ENCODE data around the gene UTP25. TPM values are rescaled to one million over a fixed set of nuclear protein-coding genes. Genes with fewer than 3 reads are reported as not detected.

The UTP25 gene
- total RNA-seq, 1 experiment from 2014 or later, result 19.1 TPM

DNA sequence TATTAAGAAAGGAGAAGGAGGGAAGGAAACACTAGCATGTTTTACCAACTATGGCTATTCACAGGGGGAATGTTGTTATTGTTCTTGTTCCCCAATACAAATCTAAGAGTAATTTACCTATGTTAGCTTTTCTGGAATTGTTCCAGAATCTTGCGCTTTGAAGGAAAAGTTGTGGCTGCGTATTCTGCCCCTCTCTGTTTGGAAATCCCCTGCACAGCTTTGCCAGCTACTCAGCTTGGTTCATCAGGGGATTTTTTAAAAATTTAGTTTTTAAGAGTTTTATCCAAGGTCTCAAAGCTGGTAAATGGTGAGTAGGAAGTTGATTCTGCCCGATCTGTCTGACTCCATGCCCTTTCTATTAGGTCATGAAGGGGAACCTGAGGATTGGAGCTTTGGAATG, 12.3 kb upstream of the UTP25 start:
- BruUV-seq (replicated peaks), result no TSS peak
- intact Hi-C loops (cut with micrococcal nuclease; ENCODE audit: unreplicated experiment), result no loop called here
- no peaks in the 10 kb centered on the region for H3K36me3 Mint-ChIP-seq (ENCODE audit: insufficient read depth, unreplicated experiment)

DNA sequence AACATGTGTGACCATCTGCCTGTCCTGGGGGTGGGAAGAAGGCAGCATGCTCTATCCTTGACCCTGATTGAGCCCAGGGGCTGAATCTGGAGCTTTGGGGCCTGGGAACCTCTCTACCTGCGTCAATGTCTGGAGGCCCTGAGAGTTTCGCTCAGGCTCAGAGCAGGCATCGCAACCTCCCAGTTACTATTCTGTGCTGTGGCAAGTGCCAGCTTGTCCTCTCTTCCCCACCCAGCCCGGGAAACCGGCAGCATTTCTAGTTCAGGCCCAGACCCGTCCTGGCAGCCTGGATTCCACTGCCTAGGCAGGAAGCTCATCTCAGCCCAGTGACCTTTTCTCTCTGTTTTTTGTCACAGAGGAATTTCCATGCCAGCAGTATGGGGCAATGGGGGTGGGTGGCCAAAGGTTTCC, 11.8 kb upstream of the UTP25 start:
- Mint-ChIP-seq H3K4me1 (ENCODE audit: low read depth, unreplicated experiment) (no peaks in the 10 kb centered on the region), H3K36me3 (ENCODE audit: insufficient read depth, unreplicated experiment) (no peaks in the 10 kb centered on the region), H3K27ac (ENCODE audit: unreplicated experiment) (no peak overlapping the region), H3K9me3 (ENCODE audit: low read depth, unreplicated experiment) (no peaks in the 10 kb centered on the region), H3K4me3 (ENCODE audit: low read depth, unreplicated experiment) (no peak overlapping the region), H3K27me3 (ENCODE audit: unreplicated experiment) (no peaks in the 10 kb centered on the region)
- CTCF ChIA-PET, result interaction anchor here (0.6 to 1.2 kb wide), 2 partner anchors 8 to 83 kb away, joined by 3 read pairs; no protein-coding TSS in a partner anchor
- no peak for DNase-seq
- TF ChIP-seq, protein P1, sequence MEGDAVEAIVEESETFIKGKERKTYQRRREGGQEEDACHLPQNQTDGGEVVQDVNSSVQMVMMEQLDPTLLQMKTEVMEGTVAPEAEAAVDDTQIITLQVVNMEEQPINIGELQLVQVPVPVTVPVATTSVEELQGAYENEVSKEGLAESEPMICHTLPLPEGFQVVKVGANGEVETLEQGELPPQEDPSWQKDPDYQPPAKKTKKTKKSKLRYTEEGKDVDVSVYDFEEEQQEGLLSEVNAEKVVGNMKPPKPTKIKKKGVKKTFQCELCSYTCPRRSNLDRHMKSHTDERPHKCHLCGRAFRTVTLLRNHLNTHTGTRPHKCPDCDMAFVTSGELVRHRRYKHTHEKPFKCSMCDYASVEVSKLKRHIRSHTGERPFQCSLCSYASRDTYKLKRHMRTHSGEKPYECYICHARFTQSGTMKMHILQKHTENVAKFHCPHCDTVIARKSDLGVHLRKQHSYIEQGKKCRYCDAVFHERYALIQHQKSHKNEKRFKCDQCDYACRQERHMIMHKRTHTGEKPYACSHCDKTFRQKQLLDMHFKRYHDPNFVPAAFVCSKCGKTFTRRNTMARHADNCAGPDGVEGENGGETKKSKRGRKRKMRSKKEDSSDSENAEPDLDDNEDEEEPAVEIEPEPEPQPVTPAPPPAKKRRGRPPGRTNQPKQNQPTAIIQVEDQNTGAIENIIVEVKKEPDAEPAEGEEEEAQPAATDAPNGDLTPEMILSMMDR (IDR thresholded peaks at IDR 0.05; ENCODE audit: unreplicated experiment), result no peak
- intact Hi-C loops (cut with micrococcal nuclease; ENCODE audit: unreplicated experiment), result no loop called here
- no TSS peak for BruUV-seq (replicated peaks)

More for the DNA sequence above, 12.3 kb upstream of the UTP25 start:
- Mint-ChIP-seq H3K27me3 (ENCODE audit: unreplicated experiment) (no peaks in the 10 kb centered on the region), H3K9me3 (ENCODE audit: low read depth, unreplicated experiment) (no peaks in the 10 kb centered on the region), H3K4me3 (ENCODE audit: low read depth, unreplicated experiment) (no peak overlapping the region), H3K27ac (ENCODE audit: unreplicated experiment) (no peak overlapping the region), H3K4me1 (ENCODE audit: low read depth, unreplicated experiment) (no peaks in the 10 kb centered on the region)
- TF ChIP-seq, protein P1 (IDR thresholded peaks at IDR 0.05; ENCODE audit: unreplicated experiment), result no peak
- CTCF ChIA-PET, result interaction anchor here (1.2 kb wide), 1 partner anchor 9 kb away, joined by 3 read pairs; no protein-coding TSS in a partner anchor
- no peak for DNase-seq

DNA sequence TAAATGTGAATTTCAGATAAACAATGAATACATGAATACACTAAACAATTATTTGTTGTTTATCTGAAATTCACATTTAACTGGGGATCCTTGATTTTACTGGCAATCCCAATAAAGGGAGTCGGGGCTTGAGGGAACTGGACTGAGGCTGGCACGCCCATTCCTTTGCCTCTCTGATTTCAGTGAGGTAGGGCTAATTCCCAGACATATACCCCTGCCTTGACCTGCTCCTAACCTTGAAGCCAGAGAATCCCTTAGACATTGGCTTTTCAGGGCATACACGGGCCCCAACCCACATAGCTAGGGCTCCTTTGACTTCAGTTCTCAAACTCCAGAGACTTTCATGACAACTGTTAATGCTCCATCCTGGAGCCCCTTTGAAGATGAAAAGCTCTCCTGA, 10.8 kb upstream of the UTP25 start:
- intact Hi-C loops (cut with micrococcal nuclease; ENCODE audit: unreplicated experiment), result no loop called here
- DNase-seq, result no peak
- Mint-ChIP-seq H3K36me3 (ENCODE audit: insufficient read depth, unreplicated experiment) (no peaks in the 10 kb centered on the region), H3K27ac (ENCODE audit: unreplicated experiment) (no peak overlapping the region), H3K4me3 (ENCODE audit: low read depth, unreplicated experiment) (no peak overlapping the region), H3K4me1 (ENCODE audit: low read depth, unreplicated experiment) (no peaks in the 10 kb centered on the region), H3K27me3 (ENCODE audit: unreplicated experiment) (no peaks in the 10 kb centered on the region), H3K9me3 (ENCODE audit: low read depth, unreplicated experiment) (no peaks in the 10 kb centered on the region)
- TF ChIP-seq, protein P1 (IDR thresholded peaks at IDR 0.05; ENCODE audit: unreplicated experiment), result no peak
- CTCF ChIA-PET, result no interaction called here
- BruUV-seq (replicated peaks), result no TSS peak

DNA sequence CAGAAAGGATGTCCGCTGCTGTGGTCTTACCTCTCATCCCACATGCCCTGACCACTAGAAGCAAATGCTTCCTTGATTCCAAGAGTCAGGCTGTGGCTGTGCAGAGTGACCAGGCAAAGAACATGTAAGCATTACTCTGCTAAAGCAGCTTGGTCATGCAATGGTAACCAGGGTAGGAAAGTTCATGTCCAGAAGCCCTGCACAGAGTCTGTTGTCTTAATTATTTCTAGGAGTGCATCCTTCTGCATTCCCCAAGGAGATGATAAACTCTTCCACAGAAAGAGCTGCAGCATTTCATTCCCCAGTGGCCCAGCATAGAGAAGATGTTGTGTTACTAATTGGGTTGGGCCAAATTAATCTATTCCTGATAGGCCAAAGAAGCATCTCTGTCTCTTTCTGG, 10.1 kb upstream of the UTP25 start:
- Mint-ChIP-seq H3K9me3 (ENCODE audit: low read depth, unreplicated experiment) (no peaks in the 10 kb centered on the region), H3K4me3 (ENCODE audit: low read depth, unreplicated experiment) (no peak overlapping the region), H3K27me3 (ENCODE audit: unreplicated experiment) (no peaks in the 10 kb centered on the region), H3K4me1 (ENCODE audit: low read depth, unreplicated experiment) (peaks cover 4% of the 10 kb centered on the region), H3K36me3 (ENCODE audit: insufficient read depth, unreplicated experiment) (no peaks in the 10 kb centered on the region), H3K27ac (ENCODE audit: unreplicated experiment) (no peak overlapping the region)
- no peak for DNase-seq
- intact Hi-C loops (cut with micrococcal nuclease; ENCODE audit: unreplicated experiment), result no loop called here
- CTCF ChIA-PET, result no interaction called here
- BruUV-seq (replicated peaks), result no TSS peak
- TF ChIP-seq, protein P1 (IDR thresholded peaks at IDR 0.05; ENCODE audit: unreplicated experiment), result no peak
